A549 (cell line): ENCODE measurements around the gene CHAMP1. TPM values are rescaled to one million over a fixed set of nuclear protein-coding genes. Genes with fewer than 3 reads are reported as not detected.
A peak's percentile ranks its signal among the peaks of the same experiment; 100 is the strongest.

ENCODE experiments used
- ATAC-seq, 2 experiments: fragments of 200-7000 bp in 1 of 2; fragments of >200 bp in 1 of 2; cut with Nextera tagmentation in 1 of 2; cut with Tn5 transposase in 1 of 2; 3 replicates each; pipeline versions ENCODE4 v1.8.0 to v1.9.1; 2018 to 2020; ENCODE audit warnings: mild to moderate bottlenecking in 1 of 2, moderate library complexity in 1 of 2
- CTCF ChIA-PET: fragments of 300-600 bp; sonication (Branson Sonifier 250); formaldehyde crosslinking; extraction: SDS; loops from one replicate; lab custom pipeline; 2021; ENCODE audit warnings: antibody characterized with exemption, inconsistent platforms; lab: Yijun Ruan, JAX
- POLR2A ChIA-PET: fragments of 350-600 bp; formaldehyde crosslinking; extraction: SDS; loops from one replicate; lab custom pipeline; 2021; ENCODE audit warnings: antibody characterized with exemption, inconsistent platforms; lab: Yijun Ruan, JAX
- DNase-seq, 2 experiments: peaks; one replicate each; pipeline versions ENCODE4 v3.0.0 to v3.0.0-alpha.2; 2011 to 2016; ENCODE audit warnings: low read depth in 1 of 2, low spot score in 1 of 2
- FAIRE-seq: peaks from 2 replicates; lab custom pipeline; 2011; peaks lifted over from hg19 to GRCh38; lab: Jason Lieb, UNC
- H3K27ac ChIP-seq, 2 experiments: fragments of >200 bp; sonication (Bioruptor Twin); formaldehyde crosslinking; 3 replicates each; pipeline ENCODE4 v1.5.1; 2016 to 2017
- H3K4me1 ChIP-seq: fragments of >200 bp; sonication (Bioruptor Twin); formaldehyde crosslinking; 3 replicates; pipeline ENCODE4 v1.6.1; 2016
- H3K4me2 ChIP-seq: fragments of >200 bp; sonication (Bioruptor Twin); formaldehyde crosslinking; 3 replicates; pipeline ENCODE4 v1.6.1; 2016
- H3K4me3 ChIP-seq: fragments of >200 bp; sonication (Bioruptor Twin); formaldehyde crosslinking; 3 replicates; pipeline ENCODE4 v1.5.1; 2016
- H3K9me3 ChIP-seq: fragments of >200 bp; sonication (Bioruptor Twin); formaldehyde crosslinking; 3 replicates; pipeline ENCODE4 v1.6.1; 2016
- CHD2 ChIP-seq: fragments of 150-350 bp; IDR thresholded peaks from 2 replicates; pipeline ENCODE4 v1.6.1; 2014; ENCODE audit warnings: low read length; ENCODE audit not compliant: partially characterized antibody
- FOSL2 ChIP-seq, 2 experiments: fragments of 450-650 bp in 1 of 2; fragments of >200 bp in 1 of 2; sonication (Bioruptor Twin) in 1 of 2; formaldehyde crosslinking; IDR thresholded peaks; 2 replicates each; pipeline versions ENCODE4 v1.5.0 to v1.6.1; 2016 to 2020; ENCODE audit warnings: mild to moderate bottlenecking in 1 of 2, moderate library complexity in 1 of 2
- HDAC2 ChIP-seq: fragments of 200-600 bp; sonication (generic); IDR thresholded peaks from 2 replicates; pipeline ENCODE4 v1.6.1; 2016
- HEYL ChIP-seq: fragments of 250-450 bp; sonication (Bioruptor Pico); IDR thresholded peaks from 2 replicates; pipeline ENCODE4 v1.8.0; 2021; ENCODE audit warnings: mild to moderate bottlenecking, moderate library complexity
- HOXB13 ChIP-seq: fragments of 250-450 bp; sonication (Bioruptor Pico); IDR thresholded peaks from 2 replicates; pipeline ENCODE4 v1.5.0; 2020; ENCODE audit warnings: low read depth, mild to moderate bottlenecking, moderate library complexity
- HOXB5 ChIP-seq: fragments of 250-450 bp; sonication (Bioruptor Pico); IDR thresholded peaks from 2 replicates; pipeline ENCODE4 v1.5.0; 2020; ENCODE audit warnings: mild to moderate bottlenecking, moderate library complexity
- JUNB ChIP-seq: fragments of >200 bp; sonication (Bioruptor Twin); formaldehyde crosslinking; IDR thresholded peaks from 2 replicates; pipeline ENCODE4 v1.6.1; 2016
- KDM5A ChIP-seq: fragments of 200-600 bp; sonication (generic); IDR thresholded peaks from 2 replicates; pipeline ENCODE4 v1.6.1; 2016; ENCODE audit warnings: antibody characterized with exemption, mild to moderate bottlenecking
- MAFK ChIP-seq: fragments of 450-650 bp; IDR thresholded peaks from 2 replicates; pipeline ENCODE4 v1.6.1; 2014; ENCODE audit not compliant: partially characterized antibody
- MYC ChIP-seq: IDR thresholded peaks from 2 replicates; pipeline ENCODE4 v1.6.1; 2012; ENCODE audit warnings: mild to moderate bottlenecking, inconsistent platforms, low read length, improper control_type of control experiment, borderline replicate concordance
- POLR2A ChIP-seq: IDR thresholded peaks from 2 replicates; pipeline ENCODE4 v1.6.1; 2012; ENCODE audit warnings: mild to moderate bottlenecking, low read length
- POLR2AphosphoS2 ChIP-seq: conservative IDR thresholded peaks from 2 replicates; pipeline ENCODE4 v1.6.1; 2012; ENCODE audit warnings: low read length, improper control_type of control experiment, inconsistent platforms
- RARB ChIP-seq: fragments of 250-450 bp; sonication (Bioruptor Pico); IDR thresholded peaks from 2 replicates; pipeline ENCODE4 v1.8.0; 2021; ENCODE audit warnings: mild to moderate bottlenecking, moderate library complexity
- RNF2 ChIP-seq: fragments of 200-600 bp; sonication (generic); IDR thresholded peaks from 2 replicates; pipeline ENCODE4 v1.6.1; 2016; ENCODE audit warnings: low read depth, mild to moderate bottlenecking, antibody characterized with exemption, moderate library complexity, borderline replicate concordance
- SMC3 ChIP-seq: fragments of >200 bp; sonication (Bioruptor Twin); formaldehyde crosslinking; IDR thresholded peaks from 3 replicates; pipeline ENCODE4 v1.6.1; 2018; ENCODE audit warnings: inconsistent platforms
- TFCP2L1 ChIP-seq: fragments of 250-450 bp; sonication (Bioruptor Pico); IDR thresholded peaks from 2 replicates; pipeline ENCODE4 v1.5.0; 2021; ENCODE audit warnings: mild to moderate bottlenecking
- ZC3H11A ChIP-seq: fragments of 450-650 bp; IDR thresholded peaks from 2 replicates; pipeline ENCODE4 v1.6.1; 2014; ENCODE audit warnings: antibody characterized with exemption, mild to moderate bottlenecking
- ZFP36 ChIP-seq: fragments of 450-650 bp; IDR thresholded peaks from 2 replicates; pipeline ENCODE4 v1.6.1; 2014; ENCODE audit warnings: borderline replicate concordance; ENCODE audit not compliant: partially characterized antibody
- ZSCAN20 ChIP-seq: fragments of 250-450 bp; sonication (Bioruptor Pico); IDR thresholded peaks from 2 replicates; pipeline ENCODE4 v1.8.0; 2022; ENCODE audit warnings: mild to moderate bottlenecking, moderate library complexity
- WGBS: methylation state at CpG from one replicate; pipeline ENCODE4 v1.1.6; 2017; ENCODE audit errors: missing lambda C conversion rate; 5-methylcytosine and 5-hydroxymethylcytosine counted together
- polyA plus RNA-seq, 4 experiments: library from polyadenylated mRNA; depleted of rRNA in 3 of 4; stranded (reverse); fragments of >200 nt; fragmentation: RNase III in 1 of 4; extraction: RNeasy Plus Mini Kit Qiagen cat#74134 plus additional on column Dnase treatment in 1 of 4; gene quantifications; 2 replicates in 3 of 4; 3 replicates in 1 of 4; pipeline ENCODE4 v1.2.3, GENCODE V29; 2011 to 2017
- TF ChIP-seq, protein P1 (sequence below): fragments of 200-600 bp; sonication (generic); IDR thresholded peaks from 2 replicates; pipeline ENCODE4 v1.6.1; 2016; ENCODE audit warnings: antibody characterized with exemption, mild to moderate bottlenecking, moderate library complexity
- TF ChIP-seq, protein P2 (sequence below): fragments of 250-450 bp; sonication (Bioruptor Pico); IDR thresholded peaks from 2 replicates; pipeline ENCODE4 v1.5.0; 2020; ENCODE audit warnings: low read depth, mild to moderate bottlenecking, moderate library complexity
- TF ChIP-seq, protein P3 (sequence below): fragments of 250-450 bp; sonication (Bioruptor Pico); IDR thresholded peaks from 2 replicates; pipeline ENCODE4 v1.5.0; 2021; ENCODE audit warnings: mild to moderate bottlenecking, moderate library complexity, borderline replicate concordance
- TF ChIP-seq, protein P4 (sequence below): fragments of 150-350 bp; IDR thresholded peaks from 2 replicates; pipeline ENCODE4 v1.6.1; 2014; ENCODE audit warnings: low read depth, mild to moderate bottlenecking, low read length
- TF ChIP-seq, protein P5 (sequence below): IDR thresholded peaks from 2 replicates; pipeline ENCODE4 v1.6.1; 2012

CHAMP1 gene
- polyA plus RNA-seq, 2 of the 4 experiments (the other 2 are of a cell fraction), result 18.0 to 40.8 TPM

GRCh38 chr13:114275304-114275703 is 39.0 kb upstream of the CHAMP1 start:
- no peak overlapping the region for H3K4me3 ChIP-seq
- FAIRE-seq (no peak), ATAC-seq (no peak), DNase-seq (no peak)
- no peak for TF ChIP-seq RNF2
- TF ChIP-seq HOXB5 (CRISPR knock-in tag), result no peak
- no peak for TF ChIP-seq RARB (CRISPR knock-in tag)
- no peak for TF ChIP-seq SMC3
- no peak for TF ChIP-seq MYC
- ChIA-PET POLR2A (no interaction called here), CTCF (no interaction called here)
- H3K4me1 ChIP-seq, result peaks cover 8% of the 10 kb centered on the region; the same call in 2 of the 3 replicates
- 91% methylated on average over 7 of the region's 7 CpGs for WGBS
- H3K9me3 ChIP-seq, result no peaks in the 10 kb centered on the region
- no peak overlapping the region for H3K4me2 ChIP-seq
- H3K27ac ChIP-seq, result no peak overlapping the region

- no peak overlapping the region for H3K27ac ChIP-seq
- ChIA-PET CTCF (interaction anchor here (1.3 kb wide), 1 partner anchor 10 kb away, joined by 3 read pairs; no protein-coding TSS in a partner anchor), POLR2A (no interaction called here)
- no peak overlapping the region for H3K4me2 ChIP-seq
- TF ChIP-seq FOSL2 (IDR thresholded peaks at IDR 0.05) (no peak), FOSL2 (CRISPR knock-in tag; IDR thresholded peaks at IDR 0.05) (no peak), SMC3 (no peak), HEYL (CRISPR knock-in tag) (no peak), RARB (CRISPR knock-in tag) (no peak), ZSCAN20 (CRISPR knock-in tag) (no peak), CHD2 (no peak), KDM5A (no peak), RNF2 (no peak)
- no peak for FAIRE-seq
- DNase-seq, result no peak
- no peak for ATAC-seq
- 91% methylated on average over 4 of the region's 4 CpGs for WGBS
- no peak overlapping the region for H3K4me3 ChIP-seq
- no peaks in the 10 kb centered on the region for H3K9me3 ChIP-seq
- H3K4me1 ChIP-seq, result peaks cover 21% of the 10 kb centered on the region; the same call in 2 of the 3 replicates
Observed at GRCh38 chr13:114279146-114279545, 35.2 kb upstream of the CHAMP1 start.

DNA sequence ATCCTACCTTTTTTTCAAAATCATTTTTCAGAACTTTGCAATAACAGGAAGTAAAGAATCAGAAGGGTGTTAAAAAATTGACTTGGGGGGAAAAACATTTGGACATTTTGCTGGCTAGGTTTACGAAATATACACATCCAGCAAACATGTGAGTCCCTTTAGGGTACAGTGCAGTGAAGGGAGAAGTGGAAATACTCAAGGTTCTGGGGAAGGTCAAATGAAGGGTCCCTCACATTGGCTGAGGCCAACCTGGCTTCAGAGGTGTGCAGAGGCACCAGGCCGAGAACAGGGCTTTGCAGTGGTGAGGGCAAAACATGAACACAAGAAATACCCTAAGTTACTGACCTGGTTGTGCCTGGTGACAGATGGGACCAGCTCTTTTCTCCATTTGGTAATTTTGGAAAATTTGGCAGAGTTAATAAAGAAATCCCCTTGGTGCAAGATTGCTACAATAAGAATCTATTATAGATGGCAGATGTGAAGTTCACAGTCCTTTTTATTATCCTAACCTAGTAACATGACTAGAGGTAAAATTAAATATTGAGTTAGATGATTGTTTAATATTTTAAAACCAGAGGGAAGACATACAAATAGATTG is 34.4 kb upstream of the CHAMP1 start:
- POLR2A ChIA-PET, result interaction anchor here (0.8 kb wide), 1 partner anchor 28 kb away, joined by 3 read pairs; no protein-coding TSS in a partner anchor
- TF ChIP-seq POLR2AphosphoS2 (no peak), HDAC2 (no peak), TFCP2L1 (no peak), HOXB13 (no peak), ZC3H11A (no peak), MAFK (no peak), JUNB (no peak), ZFP36 (no peak), POLR2A (no peak)
- TF ChIP-seq, protein P1, sequence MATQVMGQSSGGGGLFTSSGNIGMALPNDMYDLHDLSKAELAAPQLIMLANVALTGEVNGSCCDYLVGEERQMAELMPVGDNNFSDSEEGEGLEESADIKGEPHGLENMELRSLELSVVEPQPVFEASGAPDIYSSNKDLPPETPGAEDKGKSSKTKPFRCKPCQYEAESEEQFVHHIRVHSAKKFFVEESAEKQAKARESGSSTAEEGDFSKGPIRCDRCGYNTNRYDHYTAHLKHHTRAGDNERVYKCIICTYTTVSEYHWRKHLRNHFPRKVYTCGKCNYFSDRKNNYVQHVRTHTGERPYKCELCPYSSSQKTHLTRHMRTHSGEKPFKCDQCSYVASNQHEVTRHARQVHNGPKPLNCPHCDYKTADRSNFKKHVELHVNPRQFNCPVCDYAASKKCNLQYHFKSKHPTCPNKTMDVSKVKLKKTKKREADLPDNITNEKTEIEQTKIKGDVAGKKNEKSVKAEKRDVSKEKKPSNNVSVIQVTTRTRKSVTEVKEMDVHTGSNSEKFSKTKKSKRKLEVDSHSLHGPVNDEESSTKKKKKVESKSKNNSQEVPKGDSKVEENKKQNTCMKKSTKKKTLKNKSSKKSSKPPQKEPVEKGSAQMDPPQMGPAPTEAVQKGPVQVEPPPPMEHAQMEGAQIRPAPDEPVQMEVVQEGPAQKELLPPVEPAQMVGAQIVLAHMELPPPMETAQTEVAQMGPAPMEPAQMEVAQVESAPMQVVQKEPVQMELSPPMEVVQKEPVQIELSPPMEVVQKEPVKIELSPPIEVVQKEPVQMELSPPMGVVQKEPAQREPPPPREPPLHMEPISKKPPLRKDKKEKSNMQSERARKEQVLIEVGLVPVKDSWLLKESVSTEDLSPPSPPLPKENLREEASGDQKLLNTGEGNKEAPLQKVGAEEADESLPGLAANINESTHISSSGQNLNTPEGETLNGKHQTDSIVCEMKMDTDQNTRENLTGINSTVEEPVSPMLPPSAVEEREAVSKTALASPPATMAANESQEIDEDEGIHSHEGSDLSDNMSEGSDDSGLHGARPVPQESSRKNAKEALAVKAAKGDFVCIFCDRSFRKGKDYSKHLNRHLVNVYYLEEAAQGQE, result no peak
- TF ChIP-seq, protein P2, sequence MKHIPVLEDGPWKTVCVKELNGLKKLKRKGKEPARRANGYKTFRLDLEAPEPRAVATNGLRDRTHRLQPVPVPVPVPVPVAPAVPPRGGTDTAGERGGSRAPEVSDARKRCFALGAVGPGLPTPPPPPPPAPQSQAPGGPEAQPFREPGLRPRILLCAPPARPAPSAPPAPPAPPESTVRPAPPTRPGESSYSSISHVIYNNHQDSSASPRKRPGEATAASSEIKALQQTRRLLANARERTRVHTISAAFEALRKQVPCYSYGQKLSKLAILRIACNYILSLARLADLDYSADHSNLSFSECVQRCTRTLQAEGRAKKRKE (CRISPR knock-in tag), result no peak
- TF ChIP-seq, protein P3, sequence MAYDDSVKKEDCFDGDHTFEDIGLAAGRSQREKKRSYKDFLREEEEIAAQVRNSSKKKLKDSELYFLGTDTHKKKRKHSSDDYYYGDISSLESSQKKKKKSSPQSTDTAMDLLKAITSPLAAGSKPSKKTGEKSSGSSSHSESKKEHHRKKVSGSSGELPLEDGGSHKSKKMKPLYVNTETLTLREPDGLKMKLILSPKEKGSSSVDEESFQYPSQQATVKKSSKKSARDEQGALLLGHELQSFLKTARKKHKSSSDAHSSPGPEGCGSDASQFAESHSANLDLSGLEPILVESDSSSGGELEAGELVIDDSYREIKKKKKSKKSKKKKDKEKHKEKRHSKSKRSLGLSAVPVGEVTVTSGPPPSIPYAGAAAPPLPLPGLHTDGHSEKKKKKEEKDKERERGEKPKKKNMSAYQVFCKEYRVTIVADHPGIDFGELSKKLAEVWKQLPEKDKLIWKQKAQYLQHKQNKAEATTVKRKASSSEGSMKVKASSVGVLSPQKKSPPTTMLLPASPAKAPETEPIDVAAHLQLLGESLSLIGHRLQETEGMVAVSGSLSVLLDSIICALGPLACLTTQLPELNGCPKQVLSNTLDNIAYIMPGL, result no peak
- TF ChIP-seq, protein P4, sequence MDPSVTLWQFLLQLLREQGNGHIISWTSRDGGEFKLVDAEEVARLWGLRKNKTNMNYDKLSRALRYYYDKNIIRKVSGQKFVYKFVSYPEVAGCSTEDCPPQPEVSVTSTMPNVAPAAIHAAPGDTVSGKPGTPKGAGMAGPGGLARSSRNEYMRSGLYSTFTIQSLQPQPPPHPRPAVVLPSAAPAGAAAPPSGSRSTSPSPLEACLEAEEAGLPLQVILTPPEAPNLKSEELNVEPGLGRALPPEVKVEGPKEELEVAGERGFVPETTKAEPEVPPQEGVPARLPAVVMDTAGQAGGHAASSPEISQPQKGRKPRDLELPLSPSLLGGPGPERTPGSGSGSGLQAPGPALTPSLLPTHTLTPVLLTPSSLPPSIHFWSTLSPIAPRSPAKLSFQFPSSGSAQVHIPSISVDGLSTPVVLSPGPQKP, result no peak
- TF ChIP-seq, protein P5, sequence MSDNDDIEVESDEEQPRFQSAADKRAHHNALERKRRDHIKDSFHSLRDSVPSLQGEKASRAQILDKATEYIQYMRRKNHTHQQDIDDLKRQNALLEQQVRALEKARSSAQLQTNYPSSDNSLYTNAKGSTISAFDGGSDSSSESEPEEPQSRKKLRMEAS, result no peak
- CTCF ChIA-PET, result interaction anchor here (0.8 to 1.3 kb wide), 2 partner anchors 11 to 34 kb away, joined by 3 to 4 read pairs; no protein-coding TSS in a partner anchor
- Histone ChIP-seq H3K9me3 (no peaks in the 10 kb centered on the region), H3K27ac (peak overlapping the region; percentile 51 to 99; a peak in 5 of 6 replicates), H3K4me2 (peak overlapping the region; percentile 91), H3K4me3 (no peak overlapping the region), H3K4me1 (peaks cover 21% of the 10 kb centered on the region; the same call in 2 of the 3 replicates)
- ATAC-seq (no peak), FAIRE-seq (no peak), DNase-seq (no peak)
- WGBS, result 87% methylated on average over 2 of the region's 2 CpGs
